HG02885 (cell line): ENCODE data around the gene SLC44A4.
"Not testable (repeated sequence)": the region's sequence is repeated elsewhere in the genome, so short reads cannot be mapped to it uniquely, and the experiment has no call there.

Source experiments
- ATAC-seq: cut with Tn5 transposase; IDR thresholded peaks from one replicate; pipeline ENCODE4 v1.9.1; 2021; ENCODE audit warnings: mild to moderate bottlenecking; ENCODE audit not compliant: unreplicated experiment, poor library complexity

Gene SLC44A4

DNA sequence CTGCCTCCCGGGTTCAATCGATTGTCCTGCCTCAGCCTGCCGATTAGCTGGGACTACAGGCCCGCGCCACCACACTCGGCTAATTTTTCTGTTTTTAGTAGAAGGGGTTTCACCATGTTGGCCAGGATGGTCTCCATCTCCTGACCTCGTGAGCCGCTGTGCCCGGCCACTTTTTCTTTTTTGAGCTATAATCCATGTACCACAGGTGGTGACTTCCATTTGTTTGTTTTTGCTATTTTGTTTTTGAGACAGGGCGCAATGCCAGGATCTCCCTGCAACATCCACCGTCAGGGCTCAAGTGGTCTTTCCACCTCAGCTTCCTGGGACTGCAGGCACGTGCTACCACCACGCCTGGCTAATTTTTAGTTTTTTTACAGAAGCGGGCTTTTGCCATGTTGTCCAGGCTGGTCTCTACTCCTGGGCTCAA is 42.7 kb downstream of the SLC44A4 start:
- no peak for ATAC-seq

DNA sequence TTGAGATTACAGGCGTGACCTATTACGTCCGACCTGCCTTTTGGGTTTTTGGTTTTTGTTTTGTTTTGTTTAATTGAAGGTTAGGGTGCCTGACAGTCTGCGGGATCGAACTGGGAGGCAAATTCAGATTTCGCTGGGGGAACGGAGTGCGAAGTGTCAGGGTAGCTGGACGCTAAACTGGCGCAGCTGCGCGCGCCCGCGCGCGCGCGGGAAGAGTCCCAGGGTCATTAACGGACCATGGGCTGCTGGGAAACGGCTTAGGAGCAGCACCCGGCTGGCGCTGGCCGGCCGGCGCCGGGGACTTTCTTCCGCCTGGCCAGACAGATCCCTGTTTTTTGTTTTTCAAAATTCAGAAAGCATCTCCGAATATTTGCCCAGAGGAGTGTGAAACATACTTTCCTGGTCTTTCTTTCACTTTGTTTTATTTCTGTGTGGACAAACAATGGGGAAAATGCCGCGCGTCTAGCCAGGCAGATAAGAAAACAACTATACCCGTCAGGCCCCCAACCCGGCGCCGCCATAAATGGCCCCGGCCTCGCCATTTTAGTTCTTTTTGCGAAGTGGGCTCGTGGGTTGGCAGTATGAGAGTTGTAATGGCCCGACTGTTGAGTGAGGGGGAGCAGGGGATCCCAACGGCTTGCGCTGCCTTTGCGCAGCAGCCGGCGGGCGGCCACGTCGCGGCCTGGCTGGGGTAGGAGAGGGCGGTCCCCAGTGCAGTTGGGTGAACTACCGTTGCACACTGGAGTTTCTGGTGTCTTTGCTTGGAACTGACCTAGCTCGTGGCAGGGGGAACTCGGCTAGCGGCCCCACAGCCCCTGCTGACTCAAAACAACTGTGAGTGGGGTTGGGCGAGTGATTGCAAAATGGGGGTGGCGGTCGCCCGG is 44.2 kb downstream of the SLC44A4 start:
- ATAC-seq: peak; percentile 57

DNA sequence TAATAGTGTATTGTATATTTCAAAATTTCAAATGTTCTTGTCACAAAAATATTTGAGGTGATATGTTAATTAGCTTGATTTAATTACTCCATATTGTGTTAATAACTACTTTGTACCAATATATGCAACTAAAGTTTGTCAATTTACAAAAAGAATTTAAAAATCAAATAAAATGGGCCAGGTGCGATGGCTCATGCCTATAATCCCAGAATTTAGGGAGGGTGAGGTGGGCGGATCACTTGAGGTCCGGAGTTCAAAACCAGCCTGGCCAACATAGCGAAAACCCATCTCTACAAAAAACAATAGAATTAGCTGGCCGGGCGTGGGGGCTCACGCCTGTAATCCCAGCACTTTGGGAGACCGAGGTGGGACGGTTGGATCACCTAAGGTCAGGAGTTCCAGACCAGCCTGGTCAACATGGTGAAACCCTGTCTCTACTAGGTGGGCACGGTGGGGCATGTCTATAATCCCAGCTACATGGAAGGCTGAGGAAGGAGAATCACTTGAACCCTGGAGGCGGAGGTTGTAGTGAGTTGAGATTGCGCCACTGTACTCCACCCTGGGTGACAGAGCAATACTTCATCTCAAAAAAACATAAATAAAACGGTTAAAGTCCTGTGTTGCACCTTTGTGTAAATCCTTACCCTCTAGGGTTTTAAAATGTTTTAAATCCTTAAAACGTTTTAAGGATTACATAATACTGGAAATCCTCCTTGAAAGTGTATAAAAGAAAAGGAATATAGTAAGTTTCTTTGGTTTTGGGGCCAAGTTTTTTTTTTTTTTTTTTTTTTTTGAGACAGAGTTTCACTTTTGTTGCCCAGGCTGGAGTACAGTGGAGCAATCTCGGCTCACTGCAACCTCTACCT is 47.2 kb downstream of the SLC44A4 start:
- no peak for ATAC-seq

DNA sequence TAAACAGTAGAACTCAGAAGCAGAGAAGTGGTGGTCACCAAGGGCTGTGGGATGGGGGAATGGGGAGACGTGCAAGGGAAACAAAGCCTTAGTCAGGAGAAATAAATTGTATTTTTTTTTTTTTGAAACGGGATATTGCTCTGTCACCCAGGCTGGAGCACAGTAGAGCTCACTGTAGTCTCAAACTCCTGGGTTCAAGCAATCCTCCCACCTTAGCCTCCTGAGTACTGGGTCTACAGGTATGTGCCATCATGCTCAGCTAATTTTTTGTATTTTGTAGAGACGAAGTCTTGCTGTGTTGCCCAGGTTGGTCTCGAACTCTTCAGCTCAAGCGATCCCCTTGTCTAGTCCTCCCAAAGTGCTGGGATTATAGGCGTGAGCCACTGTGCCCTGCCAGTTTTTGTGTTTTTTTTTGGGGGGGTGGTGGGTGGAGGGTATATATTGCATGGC is 47.9 kb downstream of the SLC44A4 start:
- ATAC-seq: no peak

DNA sequence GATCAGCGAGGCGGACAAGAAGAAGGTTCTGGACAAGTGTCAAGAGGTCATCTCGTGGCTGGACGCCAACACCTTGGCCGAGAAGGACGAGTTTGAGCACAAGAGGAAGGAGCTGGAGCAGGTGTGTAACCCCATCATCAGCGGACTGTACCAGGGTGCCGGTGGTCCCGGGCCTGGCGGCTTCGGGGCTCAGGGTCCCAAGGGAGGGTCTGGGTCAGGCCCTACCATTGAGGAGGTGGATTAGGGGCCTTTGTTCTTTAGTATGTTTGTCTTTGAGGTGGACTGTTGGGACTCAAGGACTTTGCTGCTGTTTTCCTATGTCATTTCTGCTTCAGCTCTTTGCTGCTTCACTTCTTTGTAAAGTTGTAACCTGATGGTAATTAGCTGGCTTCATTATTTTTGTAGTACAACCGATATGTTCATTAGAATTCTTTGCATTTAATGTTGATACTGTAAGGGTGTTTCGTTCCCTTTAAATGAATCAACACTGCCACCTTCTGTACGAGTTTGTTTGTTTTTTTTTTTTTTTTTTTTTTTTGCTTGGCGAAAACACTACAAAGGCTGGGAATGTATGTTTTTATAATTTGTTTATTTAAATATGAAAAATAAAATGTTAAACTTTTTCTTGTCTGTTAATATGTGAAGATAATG is 49.0 kb downstream of the SLC44A4 start:
- ATAC-seq: no peak

DNA sequence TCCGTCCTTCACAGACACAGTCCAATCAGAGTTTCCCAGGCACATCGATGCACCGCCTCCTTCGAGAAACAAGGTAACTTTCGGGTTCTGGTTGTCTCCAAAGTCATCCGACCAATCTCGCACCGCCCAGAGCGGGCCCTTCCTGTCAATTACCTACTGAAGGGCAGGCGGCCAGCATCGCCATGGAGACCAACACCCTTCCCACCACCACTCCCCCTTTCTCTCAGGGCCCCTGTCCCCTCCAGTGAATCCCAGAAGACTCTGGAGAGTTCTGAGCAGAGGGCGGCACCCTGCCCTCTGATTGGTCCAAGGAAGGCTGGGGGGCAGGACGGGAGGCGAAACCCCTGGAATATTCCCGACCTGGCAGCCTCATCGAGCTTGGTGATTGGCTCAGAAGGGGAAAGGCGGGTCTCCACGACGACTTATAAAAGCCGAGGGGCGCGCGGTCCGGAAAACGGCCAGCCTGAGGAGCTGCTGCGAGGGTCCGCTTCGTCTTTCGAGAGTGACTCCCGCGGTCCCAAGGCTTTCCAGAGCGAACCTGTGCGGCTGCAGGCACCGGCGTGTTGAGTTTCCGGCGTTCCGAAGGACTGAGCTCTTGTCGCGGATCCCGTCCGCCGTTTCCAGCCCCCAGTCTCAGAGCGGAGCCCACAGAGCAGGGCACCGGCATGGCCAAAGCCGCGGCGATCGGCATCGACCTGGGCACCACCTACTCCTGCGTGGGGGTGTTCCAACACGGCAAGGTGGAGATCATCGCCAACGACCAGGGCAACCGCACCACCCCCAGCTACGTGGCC is 51.3 kb downstream of the SLC44A4 start, which contains the start of gene HSPA1B:
Gene HSPA1B, plus strand, starts transcription at position 453 of the 794 bp plus-strand sequence. Its CDS starts 213 bp downstream, at position 666.
- ATAC-seq: peak; percentile 70

DNA sequence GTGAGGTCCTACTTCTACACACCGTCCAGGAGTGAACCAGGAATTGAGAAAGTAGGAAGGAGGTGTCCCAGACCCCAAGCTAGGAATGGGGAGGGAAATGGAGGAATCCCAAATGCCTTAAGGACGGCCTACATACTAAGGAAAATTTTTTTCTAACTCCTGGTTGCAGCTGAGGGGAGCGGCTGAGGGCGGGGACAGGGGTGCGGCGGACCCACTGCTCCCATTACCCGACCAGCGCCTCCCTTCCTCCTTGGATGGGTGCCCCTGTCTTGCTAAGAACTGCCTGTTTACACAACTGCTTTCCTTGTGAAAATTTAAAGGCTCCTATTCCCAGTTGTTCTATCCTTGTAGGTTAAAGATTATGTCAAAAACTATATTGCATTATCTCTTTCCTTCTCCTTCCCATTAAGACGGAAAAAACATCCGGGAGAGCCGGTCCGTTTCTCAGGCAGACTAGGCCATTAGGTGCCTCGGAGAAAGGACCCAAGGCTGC is 52.0 kb downstream of the SLC44A4 start:
- ATAC-seq: no peak

DNA sequence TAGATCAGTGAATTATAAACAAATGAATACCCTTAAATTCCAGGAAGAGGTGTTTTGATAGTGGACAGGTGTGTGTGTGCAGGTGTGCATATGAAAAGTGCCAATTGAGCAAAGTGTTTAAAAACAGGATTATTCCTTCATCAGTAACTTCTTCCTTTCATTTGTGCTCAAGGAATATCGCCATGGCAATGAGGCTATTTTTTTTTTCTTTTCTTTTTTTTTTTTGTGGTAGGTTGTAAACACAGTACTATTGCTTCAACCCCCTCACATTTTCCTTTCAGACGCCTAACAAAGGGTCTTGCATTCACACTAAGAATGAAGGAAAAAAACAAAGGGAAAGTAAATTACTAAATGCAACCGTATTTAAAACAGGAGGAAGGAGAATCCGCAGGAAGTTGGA is 53.2 kb downstream of the SLC44A4 start:
- ATAC-seq: no peak

DNA sequence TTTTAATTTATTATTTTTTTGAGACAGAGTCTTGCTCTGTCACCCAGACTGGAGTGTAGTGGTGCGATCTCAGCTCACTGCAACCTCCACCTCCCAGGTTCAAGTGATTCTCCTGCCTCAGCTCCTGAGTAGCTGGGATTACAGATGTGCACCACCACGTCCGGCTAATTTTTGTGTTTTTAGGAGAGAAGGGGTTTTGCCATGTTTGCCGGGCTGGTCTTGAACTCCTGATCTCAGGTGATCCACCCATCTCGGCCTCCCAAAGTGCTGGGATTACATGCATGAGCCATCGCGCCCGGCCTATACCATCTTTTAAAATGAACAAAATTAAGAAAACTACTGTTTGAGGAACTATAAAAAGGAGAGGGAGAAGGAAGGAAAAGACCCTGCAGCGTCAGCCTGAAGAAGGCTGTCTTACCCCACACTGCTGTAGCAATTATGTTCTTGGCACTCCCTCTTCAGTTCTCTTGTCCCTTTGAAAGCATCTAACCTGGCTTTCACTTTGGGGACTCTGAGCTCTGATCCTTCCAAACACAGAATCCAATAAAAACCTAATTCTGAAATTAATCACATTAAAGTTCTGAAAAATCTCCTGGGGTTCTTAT is 55.1 kb downstream of the SLC44A4 start:
- ATAC-seq: not testable (repeated sequence)

DNA sequence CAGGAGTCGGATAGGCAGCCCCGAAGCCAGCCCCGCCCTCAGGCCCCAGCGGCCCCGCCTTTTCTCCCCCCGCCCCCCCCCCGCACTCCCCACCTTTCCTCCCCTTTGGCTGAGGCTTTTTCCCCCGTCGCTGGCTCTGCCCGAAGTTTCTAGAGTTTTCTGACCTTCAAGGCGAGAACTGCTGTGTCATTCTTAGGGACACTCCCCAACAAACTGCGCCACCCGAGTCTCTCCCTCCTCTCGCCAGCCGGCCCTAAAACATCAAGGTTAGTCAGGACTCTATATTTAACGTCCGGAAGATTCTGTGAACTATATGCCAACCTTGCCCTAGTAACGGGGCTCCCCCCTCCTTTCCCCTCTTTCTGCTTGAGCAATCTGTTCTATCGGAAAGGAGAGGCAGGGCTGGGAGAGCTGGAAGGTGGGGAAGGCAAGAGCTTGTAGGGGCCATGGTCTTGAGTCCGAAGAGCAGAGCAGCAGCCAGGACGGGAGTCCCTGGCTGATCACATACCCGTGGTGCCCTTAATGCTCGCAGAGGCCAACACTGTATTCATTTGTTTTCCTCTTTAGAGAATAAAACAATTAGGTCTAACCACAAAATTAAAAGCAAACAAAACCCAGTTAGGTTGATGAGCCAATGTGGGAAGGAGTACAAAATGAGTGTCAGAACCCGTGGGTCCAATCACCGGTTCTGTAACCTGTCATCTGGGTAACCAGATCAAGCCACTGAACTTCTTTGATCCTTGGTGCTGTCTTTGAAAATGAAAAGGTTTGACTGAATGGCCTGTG is 56.6 kb downstream of the SLC44A4 start:
- ATAC-seq: peak; percentile 52

DNA sequence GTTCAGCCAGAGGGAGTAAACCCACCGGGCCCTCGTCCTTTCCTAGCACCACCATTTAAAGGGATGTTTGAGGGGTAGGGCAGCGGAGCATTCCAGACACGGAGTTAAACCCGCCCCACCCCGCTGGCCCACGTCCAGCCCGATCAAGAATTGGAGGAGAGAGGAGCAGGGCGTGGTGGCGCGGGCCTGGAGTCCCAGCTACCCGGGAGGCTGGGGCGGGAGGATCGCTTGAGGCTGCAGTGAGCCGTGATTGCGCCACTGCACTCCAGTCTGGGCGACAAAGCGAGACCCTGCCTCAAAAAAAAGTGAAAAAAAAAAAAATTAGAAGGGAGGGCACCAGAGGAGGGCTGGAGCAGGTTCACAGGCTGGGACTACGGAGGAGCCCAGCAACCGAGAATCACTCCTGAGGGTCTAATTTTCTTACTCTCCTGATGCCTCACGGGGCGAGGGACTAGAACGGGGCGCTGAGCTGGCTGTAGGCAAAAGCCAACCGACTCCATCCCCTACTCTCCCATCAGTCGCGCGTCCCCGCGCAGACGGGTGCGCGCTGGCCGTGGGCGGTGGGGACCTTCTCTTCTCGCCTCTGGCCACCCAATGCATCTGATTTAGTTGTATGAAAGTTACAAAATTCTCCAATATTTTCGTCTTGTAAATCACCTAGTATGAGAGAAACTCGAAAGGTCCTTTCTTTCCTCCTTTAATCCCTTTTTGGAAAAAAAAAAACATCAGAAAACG is 57.3 kb downstream of the SLC44A4 start:
- peak; percentile 66 for ATAC-seq

DNA sequence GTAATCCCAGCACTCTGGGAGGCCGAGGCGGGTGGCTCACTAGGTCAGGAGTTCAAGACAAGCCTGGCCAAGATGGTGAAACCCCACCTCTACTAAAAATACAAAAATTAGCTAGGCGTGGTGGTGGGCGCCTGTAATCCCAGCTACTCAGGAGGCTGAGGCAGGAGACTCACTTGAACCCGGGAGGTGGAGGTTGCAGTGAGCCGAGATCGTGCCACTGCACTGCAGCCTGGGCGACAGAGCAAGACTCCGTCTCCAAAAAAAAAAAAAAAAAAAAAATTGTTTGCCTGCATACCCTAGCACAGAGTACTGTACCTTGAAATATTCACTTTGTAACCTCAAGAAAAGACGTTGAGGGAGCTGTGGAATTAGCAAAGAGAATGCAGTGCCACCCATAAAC is 58.4 kb downstream of the SLC44A4 start:
- not testable (repeated sequence) for ATAC-seq

DNA sequence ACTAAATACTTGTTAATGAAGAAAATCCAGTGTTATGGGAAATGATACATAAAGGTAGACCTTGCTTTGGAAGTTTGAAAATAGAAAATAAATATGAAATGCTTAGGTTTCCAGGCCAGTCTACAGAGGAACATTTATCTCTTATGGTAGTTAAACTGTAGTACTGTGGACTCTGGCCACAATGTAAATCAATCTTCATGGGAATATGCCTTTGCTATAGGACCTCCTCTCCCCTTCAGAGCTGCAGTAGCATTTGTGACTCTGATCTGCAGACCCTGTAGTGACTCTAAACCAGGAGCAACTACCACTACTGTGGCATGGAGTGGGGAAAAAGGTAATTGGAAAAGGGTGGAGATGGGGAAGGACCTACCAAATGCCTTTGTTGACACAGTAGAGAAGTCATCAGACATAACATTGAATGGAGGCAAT is 58.9 kb downstream of the SLC44A4 start:
- ATAC-seq: no peak

DNA sequence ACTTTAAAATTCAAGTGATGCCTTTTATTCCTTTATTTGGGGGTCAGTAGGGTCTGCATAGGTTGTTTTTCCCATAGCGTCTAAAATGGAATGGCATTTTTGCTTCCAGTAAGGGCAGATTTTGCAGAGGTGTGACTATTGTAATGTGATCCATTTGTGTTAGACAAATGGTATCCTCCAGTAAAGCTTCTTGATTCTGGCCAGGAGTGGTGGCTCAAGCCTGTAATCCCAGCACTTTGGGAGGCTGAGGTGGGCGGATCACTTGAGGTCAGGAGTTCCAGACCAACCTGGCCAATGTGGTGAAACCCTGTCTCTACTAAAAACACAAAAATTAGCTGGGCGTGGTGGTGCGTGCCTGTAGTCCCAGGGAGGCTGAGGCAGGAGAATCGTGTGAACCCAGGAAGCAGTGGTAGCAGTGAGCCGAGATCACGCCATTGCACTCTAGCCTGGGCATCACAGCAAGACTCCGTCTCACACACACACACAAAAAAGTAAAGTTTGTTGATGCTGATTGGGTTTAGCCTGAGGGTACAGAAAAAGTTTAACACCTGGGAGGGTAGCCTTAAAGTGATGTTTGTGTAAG is 60.8 kb downstream of the SLC44A4 start:
- not testable (repeated sequence) for ATAC-seq

DNA sequence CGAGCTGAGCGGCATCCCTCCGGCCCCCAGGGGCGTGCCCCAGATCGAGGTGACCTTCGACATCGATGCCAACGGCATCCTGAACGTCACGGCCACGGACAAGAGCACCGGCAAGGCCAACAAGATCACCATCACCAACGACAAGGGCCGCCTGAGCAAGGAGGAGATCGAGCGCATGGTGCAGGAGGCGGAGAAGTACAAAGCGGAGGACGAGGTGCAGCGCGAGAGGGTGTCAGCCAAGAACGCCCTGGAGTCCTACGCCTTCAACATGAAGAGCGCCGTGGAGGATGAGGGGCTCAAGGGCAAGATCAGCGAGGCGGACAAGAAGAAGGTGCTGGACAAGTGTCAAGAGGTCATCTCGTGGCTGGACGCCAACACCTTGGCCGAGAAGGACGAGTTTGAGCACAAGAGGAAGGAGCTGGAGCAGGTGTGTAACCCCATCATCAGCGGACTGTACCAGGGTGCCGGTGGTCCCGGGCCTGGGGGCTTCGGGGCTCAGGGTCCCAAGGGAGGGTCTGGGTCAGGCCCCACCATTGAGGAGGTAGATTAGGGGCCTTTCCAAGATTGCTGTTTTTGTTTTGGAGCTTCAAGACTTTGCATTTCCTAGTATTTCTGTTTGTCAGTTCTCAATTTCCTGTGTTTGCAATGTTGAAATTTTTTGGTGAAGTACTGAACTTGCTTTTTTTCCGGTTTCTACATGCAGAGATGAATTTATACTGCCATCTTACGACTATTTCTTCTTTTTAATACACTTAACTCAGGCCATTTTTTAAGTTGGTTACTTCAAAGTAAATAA is 61.5 kb downstream of the SLC44A4 start:
- ATAC-seq: not testable (repeated sequence)

DNA sequence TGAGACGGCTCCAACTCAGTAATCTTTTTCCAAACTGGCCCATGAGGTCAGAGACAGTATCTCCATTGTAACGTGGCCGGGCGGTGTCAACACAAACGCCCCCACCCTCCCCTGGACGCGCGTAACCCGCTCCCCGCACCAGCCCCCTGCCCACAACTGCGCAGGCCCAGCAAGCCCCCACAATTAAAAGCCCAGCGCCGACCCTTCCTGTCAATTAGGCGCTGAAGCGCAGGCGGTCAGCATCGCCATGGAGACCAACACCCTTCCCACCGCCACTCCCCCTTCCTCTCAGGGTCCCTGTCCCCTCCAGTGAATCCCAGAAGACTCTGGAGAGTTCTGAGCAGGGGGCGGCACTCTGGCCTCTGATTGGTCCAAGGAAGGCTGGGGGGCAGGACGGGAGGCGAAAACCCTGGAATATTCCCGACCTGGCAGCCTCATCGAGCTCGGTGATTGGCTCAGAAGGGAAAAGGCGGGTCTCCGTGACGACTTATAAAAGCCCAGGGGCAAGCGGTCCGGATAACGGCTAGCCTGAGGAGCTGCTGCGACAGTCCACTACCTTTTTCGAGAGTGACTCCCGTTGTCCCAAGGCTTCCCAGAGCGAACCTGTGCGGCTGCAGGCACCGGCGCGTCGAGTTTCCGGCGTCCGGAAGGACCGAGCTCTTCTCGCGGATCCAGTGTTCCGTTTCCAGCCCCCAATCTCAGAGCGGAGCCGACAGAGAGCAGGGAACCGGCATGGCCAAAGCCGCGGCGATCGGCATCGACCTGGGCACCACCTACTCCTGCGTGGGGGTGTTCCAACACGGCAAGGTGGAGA is 63.6 kb downstream of the SLC44A4 start, which contains the start of the genes HSPA1A and HSPA1L:
Gene HSPA1A, plus strand, starts transcription at position 519 of the 814 bp plus-strand sequence. Its CDS starts 214 bp downstream, at position 733.
Gene HSPA1L, minus strand, starts transcription at position 259 of the 814 bp plus-strand sequence. CDS start 3,311 bp downstream, outside the sequence.
- peak; percentile 44 for ATAC-seq
